ENCODE results near the gene C16orf95. TPM values are rescaled to one million over a fixed set of nuclear protein-coding genes. Genes with fewer than 3 reads are reported as not detected.

C16orf95 gene
- total RNA-seq, 2 donors from 2014 or later: 4.6 to 7.0 TPM

DNA sequence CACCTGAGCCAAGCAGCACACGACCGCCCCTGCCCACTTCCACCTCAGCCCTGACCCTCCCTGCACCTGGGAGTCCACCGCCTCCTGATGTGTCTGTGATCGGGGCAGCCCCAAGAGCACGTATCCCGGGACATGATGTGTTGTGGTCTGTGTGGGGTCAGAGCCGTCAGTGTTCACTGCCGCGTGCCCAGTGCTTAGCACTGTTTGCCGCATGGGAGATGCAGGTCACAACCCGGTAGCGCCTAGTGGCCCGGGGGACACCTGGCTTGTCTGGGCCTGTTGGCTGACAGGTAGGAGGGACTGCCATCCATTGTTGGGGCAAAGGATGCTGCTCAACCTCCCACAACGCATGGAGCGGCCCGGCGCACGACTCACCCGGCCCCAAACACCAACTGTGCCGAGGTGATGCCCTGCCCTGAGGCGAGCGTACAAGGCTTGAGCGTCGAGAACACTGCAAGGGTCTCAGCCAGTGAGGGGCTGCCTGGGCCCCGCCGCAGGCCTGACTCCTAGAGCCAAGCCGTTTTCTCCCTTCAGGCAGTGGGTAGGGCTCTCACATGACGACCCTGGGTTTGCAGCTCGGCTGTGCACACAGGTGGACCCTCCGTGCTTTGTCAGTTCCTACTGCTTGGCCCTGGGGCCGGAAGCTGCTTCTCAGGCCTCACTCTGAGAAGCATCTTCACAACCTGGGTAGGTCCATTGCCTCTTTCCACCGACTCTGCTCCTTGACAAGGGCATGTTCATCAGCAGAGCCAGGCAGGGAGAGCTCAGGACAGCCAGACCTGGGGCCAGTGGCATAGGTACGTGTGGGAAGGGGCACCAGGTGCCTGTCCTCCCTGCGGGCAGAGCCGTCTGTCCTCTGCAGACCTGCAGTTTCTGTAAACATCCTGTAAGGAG, 5.9 kb upstream of the C16orf95 start:
- ATAC-seq: peak in 1 of 2 donors; percentile 15
- Mint-ChIP-seq H3K9me3 (no peaks in the 10 kb centered on the region), H3K27me3 (no peaks in the 10 kb centered on the region), H3K27ac (no peak overlapping the region), H3K4me1 (ENCODE audit: low read depth in 2 of 2) (peaks cover 8% of the 10 kb centered on the region in 2 donors), H3K4me3 (no peak overlapping the region), H3K36me3 (peaks cover 8% of the 10 kb centered on the region)
- DNase-seq (ENCODE audit: low spot score): no peak

DNA sequence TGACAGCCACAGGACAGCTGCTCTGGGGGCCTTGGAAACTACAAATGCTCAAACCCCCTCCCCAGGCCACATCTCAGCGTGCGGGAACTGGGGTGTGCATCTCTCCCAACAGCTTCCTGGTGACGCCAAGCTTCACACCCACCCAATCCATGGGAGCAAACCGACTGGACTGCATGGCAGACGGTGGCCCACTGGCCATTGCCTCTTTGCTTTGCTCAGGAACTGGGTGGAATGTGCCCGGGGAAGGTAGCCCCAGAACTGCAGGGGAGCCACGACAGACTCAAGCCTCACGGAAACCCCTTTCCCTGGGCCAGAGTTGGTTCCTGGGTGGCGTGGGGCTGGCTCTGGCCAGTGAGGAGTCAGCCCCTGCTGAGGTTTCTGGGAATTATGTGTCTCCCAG, 5.2 kb upstream of the C16orf95 start:
- Mint-ChIP-seq H3K4me1 (ENCODE audit: low read depth in 2 of 2) (peaks cover 11 to 13% of the 10 kb centered on the region in 2 donors), H3K27me3 (no peaks in the 10 kb centered on the region), H3K9me3 (no peaks in the 10 kb centered on the region), H3K36me3 (peaks cover 11% of the 10 kb centered on the region), H3K27ac (no peak overlapping the region), H3K4me3 (no peak overlapping the region)
- ATAC-seq (no peak), DNase-seq (ENCODE audit: low spot score) (no peak)

DNA sequence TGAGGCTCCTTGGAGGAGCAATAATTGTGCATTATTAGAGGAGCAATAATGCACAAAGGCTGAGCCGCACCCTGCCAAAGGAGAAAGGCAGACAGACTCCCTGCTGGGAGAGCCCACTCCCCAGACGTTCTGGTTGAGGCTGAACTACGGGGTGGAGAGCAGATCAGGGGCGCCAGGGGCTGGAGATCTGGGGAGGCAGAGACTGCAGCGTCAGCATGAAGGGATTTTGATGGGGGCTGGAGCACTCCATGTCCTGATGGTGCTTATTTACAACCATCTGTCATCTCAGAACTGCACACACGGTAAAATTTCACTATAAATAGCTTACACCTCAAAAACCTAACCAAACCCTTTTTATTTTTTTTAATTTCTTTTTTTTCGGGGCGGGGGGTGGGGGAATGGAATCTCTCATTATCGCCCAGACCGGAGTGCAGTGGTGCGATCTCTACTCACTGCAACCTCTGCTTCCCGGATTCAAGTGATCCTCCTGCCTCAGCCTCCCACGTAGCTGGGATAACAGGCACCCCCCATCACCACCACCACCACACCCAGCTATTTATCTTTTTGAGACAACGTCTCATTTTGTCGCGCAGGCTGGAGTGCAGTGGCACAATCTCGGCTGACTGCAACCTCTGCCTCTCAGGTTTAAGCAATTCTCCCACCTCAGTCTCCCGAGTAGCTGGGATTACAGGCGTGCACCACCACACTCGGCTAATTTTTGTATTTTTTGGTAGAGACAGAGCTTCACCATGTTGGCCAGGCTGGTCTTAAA, 4.3 kb upstream of the C16orf95 start:
- no peak for ATAC-seq
- Mint-ChIP-seq H3K9me3 (no peaks in the 10 kb centered on the region), H3K27ac (no peak overlapping the region), H3K36me3 (peaks cover 11% of the 10 kb centered on the region), H3K4me3 (no peak overlapping the region), H3K4me1 (ENCODE audit: low read depth in 2 of 2) (peaks cover 13 to 15% of the 10 kb centered on the region in 2 donors), H3K27me3 (no peaks in the 10 kb centered on the region)
- DNase-seq (ENCODE audit: low spot score): no peak

DNA sequence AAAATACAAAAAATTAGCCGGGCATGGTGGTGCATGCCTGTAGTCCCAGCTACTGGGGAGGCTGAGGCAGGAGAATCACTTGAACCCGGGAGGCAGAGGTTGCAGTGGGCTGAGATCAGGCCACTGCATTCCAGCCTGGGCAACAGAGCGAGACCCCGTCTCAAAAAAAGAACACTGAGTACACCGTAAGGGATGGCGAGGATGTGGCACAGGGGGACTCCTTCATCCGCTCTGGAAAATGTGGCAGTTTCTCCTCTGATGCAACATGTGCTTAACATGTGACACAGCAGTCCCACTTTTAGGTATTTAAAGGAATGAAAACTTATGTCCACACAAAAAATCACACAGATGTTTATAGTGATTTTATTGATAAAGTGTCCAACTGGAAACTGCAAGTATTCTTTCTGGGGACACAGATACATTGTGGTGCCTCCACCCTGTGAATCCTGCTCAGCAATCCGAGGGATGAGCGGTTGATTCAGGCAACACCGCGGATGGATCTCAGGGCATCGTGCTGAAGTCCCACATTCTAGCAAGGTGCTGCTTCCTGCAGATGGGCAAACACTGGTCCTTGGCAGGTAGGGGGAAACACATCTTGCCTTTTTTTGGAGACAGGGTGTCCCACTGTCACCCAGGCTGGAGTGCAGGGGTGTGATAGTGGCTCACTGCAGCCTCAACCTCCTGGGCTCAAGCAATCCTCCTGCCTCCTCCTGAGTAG, 3.5 kb upstream of the C16orf95 start:
- H3K27ac Mint-ChIP-seq: no peak overlapping the region
- H3K27me3 Mint-ChIP-seq: no peaks in the 10 kb centered on the region
- no peak for DNase-seq (ENCODE audit: low spot score)
- H3K36me3 Mint-ChIP-seq: peaks cover 11% of the 10 kb centered on the region
- peaks cover 13 to 16% of the 10 kb centered on the region in 2 donors for H3K4me1 Mint-ChIP-seq (ENCODE audit: low read depth in 2 of 2)
- H3K9me3 Mint-ChIP-seq: no peaks in the 10 kb centered on the region
- ATAC-seq: no peak
- no peak overlapping the region for H3K4me3 Mint-ChIP-seq

DNA sequence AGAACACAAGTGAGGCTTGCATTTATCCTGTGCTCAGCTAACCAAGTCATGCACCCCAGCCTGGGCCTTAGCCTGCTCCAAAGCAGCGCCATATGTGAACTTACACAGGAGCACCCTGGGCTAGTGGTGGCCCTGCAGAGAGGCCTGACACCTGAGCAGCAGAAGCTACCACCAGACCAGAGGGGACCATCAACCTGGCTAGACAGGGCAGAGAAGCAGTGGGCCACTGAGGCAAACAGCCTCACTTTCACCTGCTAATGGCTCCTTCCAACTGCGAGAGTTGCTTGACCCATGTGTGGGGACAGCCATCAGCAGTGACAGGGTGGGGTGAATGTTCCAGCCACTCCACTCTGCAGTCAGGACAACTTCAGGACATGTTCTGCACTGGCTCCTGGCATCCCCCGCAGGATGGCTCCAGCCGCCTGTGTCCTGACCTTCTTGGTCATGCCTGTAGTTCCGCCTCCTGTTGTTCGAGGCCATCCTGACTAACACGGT, 2.9 kb upstream of the C16orf95 start:
- H3K27ac Mint-ChIP-seq: no peak overlapping the region
- H3K27me3 Mint-ChIP-seq: no peaks in the 10 kb centered on the region
- ATAC-seq (no peak), DNase-seq (ENCODE audit: low spot score) (no peak)
- peaks cover 11% of the 10 kb centered on the region for H3K36me3 Mint-ChIP-seq
- peaks cover 13 to 16% of the 10 kb centered on the region in 2 donors for H3K4me1 Mint-ChIP-seq (ENCODE audit: low read depth in 2 of 2)
- H3K4me3 Mint-ChIP-seq: no peak overlapping the region
- H3K9me3 Mint-ChIP-seq: no peaks in the 10 kb centered on the region

DNA sequence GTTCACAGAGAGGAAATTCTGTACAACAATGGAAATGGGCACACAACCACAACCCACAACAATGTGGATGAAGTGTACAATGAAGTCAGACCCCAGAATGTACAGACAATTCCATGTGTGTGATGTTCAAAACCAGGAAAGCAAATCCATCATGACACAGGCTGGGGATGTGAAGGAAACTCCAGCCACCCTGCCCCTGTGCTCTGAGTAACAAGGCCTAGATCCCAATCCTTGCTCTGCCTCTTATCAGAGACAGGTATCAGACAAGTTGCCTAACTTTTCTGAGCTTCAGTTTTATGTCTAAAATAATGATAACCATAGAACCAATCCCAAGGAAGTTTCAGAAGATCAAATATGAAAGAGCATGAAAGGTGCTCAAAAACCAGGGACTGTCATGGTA, 1.8 kb upstream of the C16orf95 start:
- DNase-seq (ENCODE audit: low spot score) (no peak), ATAC-seq (no peak)
- H3K36me3 Mint-ChIP-seq: peaks cover 11% of the 10 kb centered on the region
- H3K9me3 Mint-ChIP-seq: no peaks in the 10 kb centered on the region
- no peaks in the 10 kb centered on the region for H3K27me3 Mint-ChIP-seq
- peaks cover 13 to 16% of the 10 kb centered on the region in 2 donors for H3K4me1 Mint-ChIP-seq (ENCODE audit: low read depth in 2 of 2)
- peak overlapping the region; percentile 94 to 97 for H3K27ac Mint-ChIP-seq
- peak overlapping the region; percentile 83 for H3K4me3 Mint-ChIP-seq

- Mint-ChIP-seq H3K27ac (peak overlapping the region; percentile 94 to 97), H3K4me3 (peak overlapping the region; percentile 83), H3K36me3 (peaks cover 11% of the 10 kb centered on the region), H3K27me3 (no peaks in the 10 kb centered on the region), H3K4me1 (ENCODE audit: low read depth in 2 of 2) (peaks cover 13 to 16% of the 10 kb centered on the region in 2 donors), H3K9me3 (no peaks in the 10 kb centered on the region)
- ATAC-seq (peak; percentile 21 to 66), DNase-seq (ENCODE audit: low spot score) (no peak)
Measured at GRCh38 chr16:87317750-87318644, 805 bp upstream of the C16orf95 start.

GRCh38 chr16:87316450-87316922, 706 bp downstream of the C16orf95 start:
- no peak for DNase-seq (ENCODE audit: low spot score)
- Mint-ChIP-seq H3K4me3 (peak overlapping the region; percentile 83), H3K36me3 (peaks cover 11% of the 10 kb centered on the region), H3K27ac (peak overlapping the region; percentile 94 to 97), H3K9me3 (no peaks in the 10 kb centered on the region), H3K27me3 (no peaks in the 10 kb centered on the region), H3K4me1 (ENCODE audit: low read depth in 2 of 2) (peaks cover 13 to 16% of the 10 kb centered on the region in 2 donors)
- no peak for ATAC-seq

GRCh38 chr16:87314990-87315420, 2.2 kb downstream of the C16orf95 start:
- Mint-ChIP-seq H3K27me3 (no peaks in the 10 kb centered on the region), H3K27ac (no peak overlapping the region), H3K4me1 (ENCODE audit: low read depth in 2 of 2) (peaks cover 13 to 16% of the 10 kb centered on the region in 2 donors), H3K4me3 (no peak overlapping the region), H3K36me3 (peaks cover 11% of the 10 kb centered on the region), H3K9me3 (no peaks in the 10 kb centered on the region)
- no peak for DNase-seq (ENCODE audit: low spot score)
- ATAC-seq: no peak

DNA sequence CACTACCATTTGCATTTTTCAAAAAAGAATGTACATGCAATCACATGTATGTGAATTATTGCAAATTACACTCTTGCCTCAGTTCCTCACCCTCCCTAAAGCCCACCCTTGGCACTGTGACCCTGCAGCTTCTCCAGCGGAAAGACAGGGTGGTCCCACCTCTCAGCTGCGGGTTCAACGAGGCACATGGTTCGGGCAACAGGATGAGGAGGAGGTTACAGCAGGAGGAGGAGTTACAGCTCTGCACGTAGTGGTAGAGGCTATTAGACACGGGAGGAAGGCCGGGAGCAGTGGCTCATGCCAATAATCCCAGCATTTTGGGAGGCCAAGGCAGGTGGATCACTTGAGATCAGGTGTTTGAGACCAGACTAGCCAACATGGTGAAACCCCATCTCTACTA, 5.2 kb downstream of the C16orf95 start:
- Mint-ChIP-seq H3K4me3 (no peak overlapping the region), H3K27me3 (no peaks in the 10 kb centered on the region), H3K4me1 (ENCODE audit: low read depth in 2 of 2) (peaks cover 0 to 2% of the 10 kb centered on the region in 2 donors), H3K27ac (no peak overlapping the region), H3K36me3 (no peaks in the 10 kb centered on the region), H3K9me3 (no peaks in the 10 kb centered on the region)
- ATAC-seq: no peak
- DNase-seq (ENCODE audit: low spot score): no peak

DNA sequence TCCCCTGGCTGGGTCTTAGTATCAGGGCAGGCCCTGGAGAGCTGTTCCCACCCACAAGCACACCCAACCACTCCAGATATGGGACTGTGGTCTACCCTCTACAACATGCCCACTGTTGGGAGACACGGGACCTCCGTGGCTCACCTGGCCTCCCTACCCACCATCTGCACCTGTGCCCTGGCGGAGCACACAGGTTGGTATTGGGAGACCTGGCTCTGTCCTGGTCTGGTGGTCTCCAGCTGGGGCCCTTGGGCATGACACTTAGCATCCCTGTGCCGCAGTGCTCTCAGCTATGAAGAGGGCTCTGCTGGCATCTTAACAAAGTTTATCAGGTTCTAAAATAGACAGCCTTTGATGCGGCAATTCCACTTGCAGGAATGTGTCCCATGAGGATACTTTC, 5.8 kb downstream of the C16orf95 start:
- Mint-ChIP-seq H3K36me3 (no peaks in the 10 kb centered on the region), H3K4me1 (ENCODE audit: low read depth in 2 of 2) (no peaks in the 10 kb centered on the region), H3K27ac (no peak overlapping the region), H3K4me3 (no peak overlapping the region), H3K27me3 (no peaks in the 10 kb centered on the region), H3K9me3 (no peaks in the 10 kb centered on the region)
- ATAC-seq: no peak
- no peak for DNase-seq (ENCODE audit: low spot score)

- Mint-ChIP-seq H3K9me3 (no peaks in the 10 kb centered on the region), H3K27ac (no peak overlapping the region), H3K4me1 (ENCODE audit: low read depth in 2 of 2) (no peaks in the 10 kb centered on the region), H3K27me3 (no peaks in the 10 kb centered on the region), H3K36me3 (no peaks in the 10 kb centered on the region), H3K4me3 (no peak overlapping the region)
- DNase-seq (ENCODE audit: low spot score) (no peak), ATAC-seq (no peak)
Measured at GRCh38 chr16:87310610-87311009, 6.6 kb downstream of the C16orf95 start.

All from natural killer cell treated with Interleukin-12 subunit alpha and Interleukin-12 subunit beta and Interleukin-15 and Interleukin-18, amount 100 ng/mL, for 72 hours (primary cell).